ENCODE results near the gene TBRG4.
A peak's percentile ranks its signal among the peaks of the same experiment; 100 is the strongest.
"Not testable (repeated sequence)": the region's sequence is repeated elsewhere in the genome, so short reads cannot be mapped to it uniquely, and the experiment has no call there.

TBRG4 gene

GRCh38 chr7:45111298-45112223 lies at the start of gene TBRG4:
Gene TBRG4, minus strand, starts transcription at chr7:45111697. Its CDS starts 2,460 bp downstream, at chr7:45109237.
- peak; percentile 85 for DNase-seq

- DNase-seq: no peak
Observed at GRCh38 chr7:45161138-45161537, 49.6 kb upstream of the TBRG4 start.

GRCh38 chr7:45160417-45160881 lies 49.0 kb upstream of the TBRG4 start:
- DNase-seq: no peak

- DNase-seq: no peak
Observed at GRCh38 chr7:45159296-45159695, 47.8 kb upstream of the TBRG4 start.

GRCh38 chr7:45158471-45158870 lies 47.0 kb upstream of the TBRG4 start:
- DNase-seq: no peak

- no peak for DNase-seq
Observed at GRCh38 chr7:45157653-45158401, 46.3 kb upstream of the TBRG4 start, which contains the start of gene RAMP3. Gene RAMP3, plus strand, starts transcription at chr7:45157791. Its CDS starts 38 bp downstream, at chr7:45157829.

GRCh38 chr7:45157286-45157652 lies 45.8 kb upstream of the TBRG4 start:
- DNase-seq: no peak

- no peak for DNase-seq
Observed at GRCh38 chr7:45156516-45157272, 45.2 kb upstream of the TBRG4 start.

- no peak for DNase-seq
Observed at GRCh38 chr7:45155941-45156340, 44.4 kb upstream of the TBRG4 start.

GRCh38 chr7:45155357-45155900 lies 43.9 kb upstream of the TBRG4 start:
- no peak for DNase-seq

- not testable (repeated sequence) for DNase-seq
Observed at GRCh38 chr7:45153861-45154260, 42.4 kb upstream of the TBRG4 start.

GRCh38 chr7:45153233-45153632 lies 41.7 kb upstream of the TBRG4 start:
- no peak for DNase-seq

- no peak for DNase-seq
Observed at GRCh38 chr7:45151967-45152366, 40.5 kb upstream of the TBRG4 start.

GRCh38 chr7:45151131-45151684 lies 39.7 kb upstream of the TBRG4 start:
- DNase-seq: no peak

GRCh38 chr7:45150199-45150598 lies 38.7 kb upstream of the TBRG4 start:
- no peak for DNase-seq

- no peak for DNase-seq
Observed at GRCh38 chr7:45149606-45150005, 38.1 kb upstream of the TBRG4 start.

GRCh38 chr7:45148653-45148973 lies 37.1 kb upstream of the TBRG4 start:
- DNase-seq: no peak

GRCh38 chr7:45147858-45148652 lies 36.6 kb upstream of the TBRG4 start:
- no peak for DNase-seq

- DNase-seq: no peak
Observed at GRCh38 chr7:45146531-45147379, 35.3 kb upstream of the TBRG4 start.

- DNase-seq: no peak
Observed at GRCh38 chr7:45145881-45146280, 34.4 kb upstream of the TBRG4 start.

GRCh38 chr7:45143616-45144015 lies 32.1 kb upstream of the TBRG4 start:
- no peak for DNase-seq

Measured in NCI-H510A treated with DMSO at 0.1 percent for 48 hours (cell line).